Measurements from ENCODE around the gene EDEM3. TPM values are rescaled to one million over a fixed set of nuclear protein-coding genes. Genes with fewer than 3 reads are reported as not detected.
"Not testable (repeated sequence)": the region's sequence is repeated elsewhere in the genome, so short reads cannot be mapped to it uniquely, and the experiment has no call there.

Gene EDEM3
- polyA plus RNA-seq, 1 experiment = 10.4 TPM

GRCh38 chr1:184768467-184768866 lies 13.8 kb upstream of the EDEM3 start:
- DNase-seq (ENCODE audit: low read depth) = no peak
- Histone ChIP-seq H3K36me3 (ENCODE audit: control insufficient read depth, insufficient read depth, low read length) (no peaks in the 10 kb centered on the region), H3K4me3 (ENCODE audit: low read depth, low read length) (no peak overlapping the region), H3K27me3 (ENCODE audit: control insufficient read depth, insufficient read depth, low read length) (no peaks in the 10 kb centered on the region)
- CTCF ChIA-PET = no interaction called here
- POLR2A ChIA-PET = no interaction called here
- no peak for TF ChIP-seq CTCF (IDR thresholded peaks at IDR 0.05; ENCODE audit: insufficient read depth, low read depth, low read length)

- ChIA-PET CTCF (no interaction called here), POLR2A (no interaction called here)
- H3K27me3 ChIP-seq (ENCODE audit: control insufficient read depth, insufficient read depth, low read length) = no peaks in the 10 kb centered on the region
- DNase-seq (ENCODE audit: low read depth) = no peak
- TF ChIP-seq CTCF (IDR thresholded peaks at IDR 0.05; ENCODE audit: insufficient read depth, low read depth, low read length) = no peak
- no peaks in the 10 kb centered on the region for H3K36me3 ChIP-seq (ENCODE audit: control insufficient read depth, insufficient read depth, low read length)
- H3K4me3 ChIP-seq (ENCODE audit: low read depth, low read length) = no peak overlapping the region
Measured at GRCh38 chr1:184767591-184767990, 12.9 kb upstream of the EDEM3 start.

GRCh38 chr1:184764483-184764882 lies 9.8 kb upstream of the EDEM3 start:
- TF ChIP-seq CTCF (IDR thresholded peaks at IDR 0.05; ENCODE audit: insufficient read depth, low read depth, low read length) = no peak
- Histone ChIP-seq H3K36me3 (ENCODE audit: control insufficient read depth, insufficient read depth, low read length) (no peaks in the 10 kb centered on the region), H3K4me3 (ENCODE audit: low read depth, low read length) (no peak overlapping the region), H3K27me3 (ENCODE audit: control insufficient read depth, insufficient read depth, low read length) (peaks cover 2% of the 10 kb centered on the region; the same call in 1 of the 2 replicates)
- CTCF ChIA-PET = interaction anchor here (2.0 kb wide), 1 partner anchor 41 kb away, joined by 7 read pairs; no protein-coding TSS in a partner anchor
- POLR2A ChIA-PET = no interaction called here
- DNase-seq (ENCODE audit: low read depth) = no peak

GRCh38 chr1:184763520-184763919 lies 8.9 kb upstream of the EDEM3 start:
- H3K36me3 ChIP-seq (ENCODE audit: control insufficient read depth, insufficient read depth, low read length); H3K27me3 ChIP-seq (ENCODE audit: control insufficient read depth, insufficient read depth, low read length); H3K4me3 ChIP-seq (ENCODE audit: low read depth, low read length); POLR2A ChIA-PET; DNase-seq (ENCODE audit: low read depth): not testable (repeated sequence)
- CTCF ChIA-PET = interaction anchor here (2.0 kb wide), 1 partner anchor 42 kb away, joined by 7 read pairs; no protein-coding TSS in a partner anchor

- TF ChIP-seq CTCF (IDR thresholded peaks at IDR 0.05; ENCODE audit: insufficient read depth, low read depth, low read length) = no peak
- CTCF ChIA-PET = no interaction called here
- H3K36me3 ChIP-seq (ENCODE audit: control insufficient read depth, insufficient read depth, low read length) = no peaks in the 10 kb centered on the region
- POLR2A ChIA-PET = no interaction called here
- no peak overlapping the region for H3K4me3 ChIP-seq (ENCODE audit: low read depth, low read length)
- peaks cover 3% of the 10 kb centered on the region; the same call in 1 of the 2 replicates for H3K27me3 ChIP-seq (ENCODE audit: control insufficient read depth, insufficient read depth, low read length)
- no peak for DNase-seq (ENCODE audit: low read depth)
Measured at GRCh38 chr1:184761969-184762485, 7.4 kb upstream of the EDEM3 start.

- H3K4me3 ChIP-seq (ENCODE audit: low read depth, low read length) = no peak overlapping the region
- no peak for TF ChIP-seq CTCF (IDR thresholded peaks at IDR 0.05; ENCODE audit: insufficient read depth, low read depth, low read length)
- ChIA-PET POLR2A (no interaction called here), CTCF (no interaction called here)
- DNase-seq (ENCODE audit: low read depth) = no peak
- H3K27me3 ChIP-seq (ENCODE audit: control insufficient read depth, insufficient read depth, low read length) = peaks cover 3% of the 10 kb centered on the region; the same call in 1 of the 2 replicates
- no peaks in the 10 kb centered on the region for H3K36me3 ChIP-seq (ENCODE audit: control insufficient read depth, insufficient read depth, low read length)
Measured at GRCh38 chr1:184759651-184760050, 5.0 kb upstream of the EDEM3 start.

Measured in BJ (cell line).